BJ (cell line): ENCODE results near the gene RPS6KA2. TPM values are rescaled to one million over a fixed set of nuclear protein-coding genes. Genes with fewer than 3 reads are reported as not detected.
A peak's percentile ranks its signal among the peaks of the same experiment; 100 is the strongest.
"Not testable (repeated sequence)": the region's sequence is repeated elsewhere in the genome, so short reads cannot be mapped to it uniquely, and the experiment has no call there.

Experiments
- CTCF ChIA-PET: fragments of 350-600 bp; formaldehyde crosslinking; extraction: SDS; loops from one replicate; lab custom pipeline; 2021; ENCODE audit warnings: antibody characterized with exemption, inconsistent platforms; lab: Yijun Ruan, JAX
- POLR2A ChIA-PET: fragments of 300-600 bp; sonication (Branson Sonifier 250); formaldehyde crosslinking; extraction: SDS; loops from one replicate; lab custom pipeline; 2021; ENCODE audit warnings: antibody characterized with exemption; lab: Charles Lee
- DNase-seq: peaks from one replicate; pipeline ENCODE4 v3.0.0-alpha.2; 2011; ENCODE audit warnings: low read depth
- H3K27me3 ChIP-seq: 2 replicates; pipeline ENCODE4 v1.6.0; 2011; ENCODE audit warnings: low read length; ENCODE audit not compliant: control insufficient read depth, insufficient read depth
- H3K36me3 ChIP-seq: 2 replicates; pipeline ENCODE4 v1.5.1; 2011; ENCODE audit warnings: low read length; ENCODE audit not compliant: control insufficient read depth, insufficient read depth
- H3K4me3 ChIP-seq: 2 replicates; pipeline ENCODE4 v1.5.1; 2011; ENCODE audit warnings: low read depth, mild to moderate bottlenecking, control low read depth, low read length
- polyA plus RNA-seq: library from polyadenylated mRNA; depleted of rRNA; stranded (reverse); fragments of >200 nt; gene quantifications from 2 replicates; pipeline ENCODE4 v1.2.3, GENCODE V29; 2011
- TF ChIP-seq, protein P1 (sequence below): IDR thresholded peaks from 2 replicates; pipeline ENCODE4 v1.5.1; 2011; ENCODE audit warnings: low read depth, mild to moderate bottlenecking, control low read depth, inconsistent platforms, low read length, moderate library complexity; ENCODE audit not compliant: insufficient read depth

The RPS6KA2 gene
- polyA plus RNA-seq, 1 experiment: 80.8 TPM

DNA sequence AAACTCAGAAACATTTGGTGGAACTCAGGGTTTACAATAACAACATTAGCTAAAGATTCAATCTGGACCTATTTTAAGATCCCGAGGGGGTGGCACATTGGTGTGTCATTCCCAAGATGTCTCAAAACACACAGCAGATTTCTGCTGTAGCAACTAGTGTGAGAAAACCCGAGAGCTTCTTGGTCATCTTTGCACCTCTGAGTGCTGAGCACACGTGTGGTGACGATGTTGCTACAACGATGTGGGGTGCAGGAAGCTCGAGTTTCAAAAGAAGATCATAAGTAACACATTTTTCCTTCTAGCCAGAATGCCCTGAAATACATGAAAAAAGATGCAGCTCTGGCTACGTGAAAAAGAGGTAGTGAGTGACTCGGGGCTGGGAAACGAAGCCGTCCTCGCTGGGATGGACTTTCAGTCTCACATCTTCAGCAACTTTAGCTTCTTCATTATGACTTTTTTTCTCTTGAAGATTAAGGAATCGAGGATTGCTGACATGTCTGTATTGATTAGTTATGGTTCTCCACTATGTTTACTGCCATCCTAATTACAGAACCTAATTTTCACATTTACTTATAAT is 42.1 kb downstream of the RPS6KA2 start:
- TF ChIP-seq, protein P1, sequence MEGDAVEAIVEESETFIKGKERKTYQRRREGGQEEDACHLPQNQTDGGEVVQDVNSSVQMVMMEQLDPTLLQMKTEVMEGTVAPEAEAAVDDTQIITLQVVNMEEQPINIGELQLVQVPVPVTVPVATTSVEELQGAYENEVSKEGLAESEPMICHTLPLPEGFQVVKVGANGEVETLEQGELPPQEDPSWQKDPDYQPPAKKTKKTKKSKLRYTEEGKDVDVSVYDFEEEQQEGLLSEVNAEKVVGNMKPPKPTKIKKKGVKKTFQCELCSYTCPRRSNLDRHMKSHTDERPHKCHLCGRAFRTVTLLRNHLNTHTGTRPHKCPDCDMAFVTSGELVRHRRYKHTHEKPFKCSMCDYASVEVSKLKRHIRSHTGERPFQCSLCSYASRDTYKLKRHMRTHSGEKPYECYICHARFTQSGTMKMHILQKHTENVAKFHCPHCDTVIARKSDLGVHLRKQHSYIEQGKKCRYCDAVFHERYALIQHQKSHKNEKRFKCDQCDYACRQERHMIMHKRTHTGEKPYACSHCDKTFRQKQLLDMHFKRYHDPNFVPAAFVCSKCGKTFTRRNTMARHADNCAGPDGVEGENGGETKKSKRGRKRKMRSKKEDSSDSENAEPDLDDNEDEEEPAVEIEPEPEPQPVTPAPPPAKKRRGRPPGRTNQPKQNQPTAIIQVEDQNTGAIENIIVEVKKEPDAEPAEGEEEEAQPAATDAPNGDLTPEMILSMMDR: no peak
- peak; percentile 47 for DNase-seq
- Histone ChIP-seq H3K27me3 (no peaks in the 10 kb centered on the region), H3K4me3 (no peak overlapping the region), H3K36me3 (no peaks in the 10 kb centered on the region)
- ChIA-PET POLR2A (interaction anchor here (1.0 kb wide), 1 partner anchor 18 kb away, joined by 3 read pairs; no protein-coding TSS in a partner anchor), CTCF (no interaction called here)

- TF ChIP-seq, protein P1: no peak
- H3K27me3 ChIP-seq: no peaks in the 10 kb centered on the region
- DNase-seq: peak; percentile 48
- POLR2A ChIA-PET: interaction anchor here (1.0 kb wide), 1 partner anchor 17 kb away, joined by 3 read pairs; no protein-coding TSS in a partner anchor
- H3K4me3 ChIP-seq: no peak overlapping the region
- CTCF ChIA-PET: interaction anchor here (1.4 kb wide), 1 partner anchor 37 kb away, joined by 4 read pairs; no protein-coding TSS in a partner anchor
- no peaks in the 10 kb centered on the region for H3K36me3 ChIP-seq
Observed at GRCh38 chr6:166584155-166584554, 42.9 kb downstream of the RPS6KA2 start.

DNA sequence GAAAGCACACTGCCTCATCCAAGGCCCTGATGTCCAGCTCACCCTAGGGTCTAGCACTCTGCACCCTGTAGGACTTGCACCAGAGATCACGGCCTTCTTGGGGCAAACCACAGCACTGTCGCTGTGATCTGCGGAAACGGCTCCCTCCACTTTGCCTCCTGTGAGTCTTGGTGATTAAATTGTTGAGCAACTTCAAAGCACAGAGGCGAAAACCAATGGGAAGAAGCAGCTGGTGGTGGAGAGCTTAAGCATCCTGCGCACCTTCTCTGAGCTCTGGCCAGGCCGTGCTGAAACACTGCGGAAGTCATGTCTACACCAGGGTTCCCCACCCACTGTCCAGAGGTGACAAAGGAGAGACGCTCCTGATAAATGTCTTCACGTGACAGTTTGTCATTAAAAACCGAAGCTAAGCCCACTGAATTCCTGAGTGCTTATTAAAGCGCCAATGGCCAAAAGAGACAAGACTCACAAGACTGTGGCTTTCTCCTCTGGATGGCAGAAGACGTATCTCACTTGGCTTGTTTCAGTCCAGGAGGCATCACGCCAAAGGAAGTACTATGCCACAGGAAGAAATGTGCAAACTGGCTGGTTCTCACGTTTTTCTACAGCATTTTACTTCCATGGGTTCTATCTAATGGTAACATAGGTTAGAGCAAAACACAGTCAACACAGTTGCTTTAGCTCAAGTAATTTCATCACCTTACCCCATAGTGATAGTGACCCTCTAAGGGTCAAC is 43.7 kb downstream of the RPS6KA2 start:
- no peaks in the 10 kb centered on the region; the same call in 1 of the 2 replicates for H3K36me3 ChIP-seq
- ChIA-PET CTCF (interaction anchor here (1.4 to 1.6 kb wide), 2 partner anchors 14 to 37 kb away, joined by 4 to 5 read pairs; no protein-coding TSS in a partner anchor), POLR2A (interaction anchor here (1.2 kb wide), 1 partner anchor 44 kb away, joined by 3 read pairs; no protein-coding TSS in a partner anchor)
- no peak for DNase-seq
- no peaks in the 10 kb centered on the region for H3K27me3 ChIP-seq
- TF ChIP-seq, protein P1: no peak
- no peak overlapping the region for H3K4me3 ChIP-seq

DNA sequence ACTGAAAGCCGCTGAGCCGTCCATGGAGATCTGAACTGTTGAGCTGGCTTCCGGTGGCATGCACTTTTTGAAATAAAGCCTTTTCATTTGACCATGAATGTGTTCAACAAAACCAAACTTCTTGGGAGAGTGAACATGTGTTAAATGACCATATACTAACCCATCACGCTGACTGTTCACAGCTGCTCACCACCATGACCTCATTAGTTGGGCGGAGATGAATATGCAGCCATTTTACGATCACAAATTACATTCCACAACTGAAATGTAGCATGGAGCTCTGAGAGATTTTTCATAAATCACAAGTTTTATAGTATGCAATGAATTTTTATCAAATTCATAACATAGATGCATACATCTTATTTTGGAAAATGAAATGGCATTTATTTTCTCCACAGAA is 44.8 kb downstream of the RPS6KA2 start:
- H3K4me3 ChIP-seq: no peak overlapping the region
- H3K36me3 ChIP-seq: no peaks in the 10 kb centered on the region; the same call in 1 of the 2 replicates
- no peak for DNase-seq
- TF ChIP-seq, protein P1: no peak
- no peaks in the 10 kb centered on the region for H3K27me3 ChIP-seq
- ChIA-PET POLR2A (interaction anchor here (0.7 to 1.2 kb wide), 2 partner anchors 17 to 45 kb away, joined by 3 read pairs; no protein-coding TSS in a partner anchor), CTCF (interaction anchor here (1.6 kb wide), 1 partner anchor 15 kb away, joined by 5 read pairs; no protein-coding TSS in a partner anchor)

GRCh38 chr6:166581801-166582200 is 45.2 kb downstream of the RPS6KA2 start:
- H3K36me3 ChIP-seq, H3K4me3 ChIP-seq, H3K27me3 ChIP-seq, CTCF ChIA-PET, DNase-seq: not testable (repeated sequence)
- POLR2A ChIA-PET: interaction anchor here (0.7 kb wide), 1 partner anchor 18 kb away, joined by 3 read pairs; no protein-coding TSS in a partner anchor
